Measurements from ENCODE around the gene NPHS1. TPM values are rescaled to one million over a fixed set of nuclear protein-coding genes. Genes with fewer than 3 reads are reported as not detected.

NPHS1 gene
- total RNA-seq, 2 donors from 2014 or later = 14.0 to 33.6 TPM

DNA sequence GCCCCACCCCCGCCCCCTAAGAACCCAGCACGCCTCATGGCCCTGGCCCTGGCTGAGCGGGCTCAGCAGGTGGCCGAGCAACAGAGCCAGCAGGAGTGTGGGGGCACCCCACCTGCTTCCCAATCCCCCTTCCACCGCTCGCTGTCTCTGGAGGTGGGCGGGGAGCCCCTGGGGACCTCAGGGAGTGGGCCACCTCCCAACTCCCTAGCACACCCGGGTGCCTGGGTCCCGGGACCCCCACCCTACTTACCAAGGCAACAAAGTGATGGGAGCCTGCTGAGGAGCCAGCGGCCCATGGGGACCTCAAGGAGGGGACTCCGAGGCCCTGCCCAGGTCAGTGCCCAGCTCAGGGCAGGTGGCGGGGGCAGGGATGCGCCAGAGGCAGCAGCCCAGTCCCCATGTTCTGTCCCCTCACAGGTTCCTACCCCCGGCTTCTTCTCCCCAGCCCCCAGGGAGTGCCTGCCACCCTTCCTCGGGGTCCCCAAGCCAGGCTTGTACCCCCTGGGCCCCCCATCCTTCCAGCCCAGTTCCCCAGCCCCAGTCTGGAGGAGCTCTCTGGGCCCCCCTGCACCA lies 65.0 kb downstream of the NPHS1 start:
- 94 to 100% methylated on average over 3 to 13 of the region's 15 CpGs for WGBS, 2 donors
- intact Hi-C loops (cut with DNase I) = no loop called here
- H3K4me3 ChIP-seq = no peak overlapping the region
- H3K4me1 ChIP-seq = peaks cover 18% of the 10 kb centered on the region
- ATAC-seq = no peak
- no peak overlapping the region for H3K27ac ChIP-seq
- H3K9me3 ChIP-seq = no peaks in the 10 kb centered on the region
- no peak for DNase-seq
- TF ChIP-seq POLR2A (IDR thresholded peaks at IDR 0.05) (no peak), CTCF (IDR thresholded peaks at IDR 0.05) (no peak)
- no peaks in the 10 kb centered on the region for H3K27me3 ChIP-seq
- H3K36me3 ChIP-seq (replicated peaks in 1 of 2; ENCODE audit: insufficient read depth in 1 of 2, low read depth in 2 of 2) = no peaks in the 10 kb centered on the region

GRCh38 chr19:35786299-35787160 lies 65.8 kb downstream of the NPHS1 start:
- intact Hi-C loops (cut with DNase I) = no loop called here
- TF ChIP-seq POLR2A (IDR thresholded peaks at IDR 0.05) (no peak), CTCF (IDR thresholded peaks at IDR 0.05) (no peak)
- DNase-seq (no peak), ATAC-seq (no peak)
- H3K9me3 ChIP-seq = no peaks in the 10 kb centered on the region
- H3K36me3 ChIP-seq (replicated peaks in 1 of 2; ENCODE audit: insufficient read depth in 1 of 2, low read depth in 2 of 2) = no peaks in the 10 kb centered on the region
- H3K4me1 ChIP-seq = peaks cover 10% of the 10 kb centered on the region
- no peaks in the 10 kb centered on the region for H3K27me3 ChIP-seq
- H3K27ac ChIP-seq = no peak overlapping the region
- no peak overlapping the region for H3K4me3 ChIP-seq
- WGBS, 2 donors = 84 to 91% methylated on average over 20 to 22 of the region's 31 CpGs

DNA sequence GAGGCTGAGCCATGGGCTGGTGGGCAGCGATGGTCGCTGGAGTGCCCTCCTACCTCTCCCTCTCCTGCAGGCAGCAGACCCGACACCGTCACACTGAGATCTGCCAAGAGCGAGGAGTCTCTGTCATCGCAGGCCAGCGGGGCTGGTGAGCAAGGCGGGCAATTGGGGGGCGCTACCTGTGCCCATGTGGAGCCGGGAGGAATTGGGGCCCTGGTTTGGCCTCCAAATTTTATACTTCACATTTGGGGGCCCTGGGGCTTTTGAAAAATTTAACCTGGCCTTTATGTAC lies 67.0 kb downstream of the NPHS1 start:
- ATAC-seq (no peak), DNase-seq (no peak)
- intact Hi-C loops (cut with DNase I) = no loop called here
- Histone ChIP-seq H3K36me3 (replicated peaks in 1 of 2; ENCODE audit: insufficient read depth in 1 of 2, low read depth in 2 of 2) (no peaks in the 10 kb centered on the region), H3K27ac (no peak overlapping the region), H3K4me1 (no peaks in the 10 kb centered on the region), H3K9me3 (no peaks in the 10 kb centered on the region), H3K27me3 (no peaks in the 10 kb centered on the region), H3K4me3 (no peak overlapping the region)
- WGBS, 2 donors = 84 to 95% methylated on average over 8 of the region's 10 CpGs
- TF ChIP-seq POLR2A (IDR thresholded peaks at IDR 0.05) = no peak
- no peak for TF ChIP-seq CTCF (IDR thresholded peaks at IDR 0.05)

DNA sequence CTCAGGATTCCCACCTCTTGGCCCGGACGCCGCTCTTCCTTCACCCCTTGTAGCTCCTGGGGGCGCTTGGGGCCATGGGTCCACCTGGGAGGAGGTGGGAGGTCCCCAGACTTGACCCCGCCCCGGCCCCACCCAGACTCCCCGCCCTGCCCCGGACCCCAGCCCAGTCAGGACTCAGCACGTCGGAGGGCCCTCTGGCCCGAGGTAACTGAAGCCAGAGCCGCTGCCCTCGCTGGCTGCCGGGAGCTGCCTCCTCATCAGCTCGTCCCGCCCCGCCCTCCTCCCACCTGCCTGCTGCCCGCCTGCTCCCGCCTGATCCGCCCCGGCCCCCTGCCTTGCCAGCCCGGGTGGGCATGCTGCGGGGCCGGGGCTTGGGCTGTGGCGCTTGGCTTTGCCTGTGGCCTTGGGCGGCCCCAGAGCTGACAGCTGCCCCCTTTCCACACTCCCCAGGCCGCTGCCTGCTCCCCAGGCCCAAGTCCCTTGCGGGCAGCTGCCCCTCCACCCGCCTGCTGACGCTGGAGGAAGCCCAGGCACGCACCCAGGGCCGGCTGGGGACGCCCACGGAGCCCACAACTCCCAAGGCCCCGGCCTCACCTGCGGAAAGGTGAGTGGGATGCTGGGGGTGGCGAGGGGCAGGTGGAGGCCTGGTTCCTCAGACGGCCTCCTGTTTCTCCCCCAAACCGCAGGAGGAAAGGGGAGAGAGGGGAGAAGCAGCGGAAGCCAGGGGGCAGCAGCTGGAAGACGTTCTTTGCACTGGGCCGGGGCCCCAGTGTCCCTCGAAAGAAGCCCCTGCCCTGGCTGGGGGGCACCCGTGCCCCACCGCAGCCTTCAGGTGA lies 67.6 kb downstream of the NPHS1 start:
- Histone ChIP-seq H3K9me3 (no peaks in the 10 kb centered on the region), H3K4me1 (no peaks in the 10 kb centered on the region), H3K27ac (no peak overlapping the region), H3K27me3 (no peaks in the 10 kb centered on the region), H3K4me3 (no peak overlapping the region), H3K36me3 (replicated peaks in 1 of 2; ENCODE audit: insufficient read depth in 1 of 2, low read depth in 2 of 2) (no peaks in the 10 kb centered on the region)
- 82% methylated on average over 22 to 28 of the region's 45 CpGs for WGBS, 2 donors
- no peak for TF ChIP-seq CTCF (IDR thresholded peaks at IDR 0.05)
- no peak for TF ChIP-seq POLR2A (IDR thresholded peaks at IDR 0.05)
- DNase-seq = no peak
- ATAC-seq = no peak
- intact Hi-C loops (cut with DNase I) = no loop called here
